ENCODE measurements around the gene MLPH.

Gene MLPH

DNA sequence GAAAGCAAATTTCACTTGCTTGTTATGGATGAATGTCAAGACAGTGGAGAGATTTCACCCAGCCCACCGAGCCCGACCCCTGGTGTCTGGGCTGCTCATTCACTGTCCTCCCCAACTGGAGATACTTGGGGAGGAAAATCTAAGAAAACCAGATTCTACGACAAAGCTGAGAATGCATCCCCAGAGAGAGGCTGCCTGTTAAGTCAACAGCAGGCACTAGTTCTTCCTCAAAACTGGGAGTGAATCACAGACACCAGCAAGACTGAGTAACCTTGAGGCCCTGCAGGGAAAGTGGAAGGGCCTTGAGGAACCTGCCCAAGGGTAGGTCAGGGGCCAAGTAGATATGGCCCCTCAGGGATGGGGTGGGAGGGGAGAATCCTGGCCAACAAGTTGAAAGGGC lies 34.2 kb upstream of the MLPH start:
- Histone ChIP-seq H4K20me1 (ENCODE audit: insufficient read depth, low read length, poor library complexity, severe bottlenecking) (no peaks in the 10 kb centered on the region), H3K9me2 (replicated peaks; ENCODE audit: low read depth, low read length) (no peaks in the 10 kb centered on the region), H3K4me2 (ENCODE audit: low read depth, low read length, poor library complexity, severe bottlenecking) (no peak overlapping the region), H3K4me3 (ENCODE audit: low read length, poor library complexity, severe bottlenecking) (no peak overlapping the region), H3K79me2 (ENCODE audit: insufficient read depth, low read length) (no peaks in the 10 kb centered on the region), H3K4me1 (ENCODE audit: insufficient read depth, low read length, poor library complexity, severe bottlenecking) (peaks cover 14% of the 10 kb centered on the region), H3K36me3 (ENCODE audit: insufficient read depth, low read length) (no peaks in the 10 kb centered on the region), H2AFZ (ENCODE audit: low read length) (no peak overlapping the region), H3K9me3 (ENCODE audit: insufficient read depth, low read depth, low read length) (no peaks in the 10 kb centered on the region), H3K9ac (ENCODE audit: low read depth, low read length, poor library complexity, severe bottlenecking) (no peak overlapping the region), H3F3A (ENCODE audit: low read depth) (no peaks in the 10 kb centered on the region), H3K27me3 (ENCODE audit: insufficient read depth, low read length, poor library complexity, severe bottlenecking) (no peaks in the 10 kb centered on the region)
- TF ChIP-seq EZH2phosphoT487 (IDR thresholded peaks at IDR 0.05; ENCODE audit: borderline replicate concordance) (no peak), CTCF (conservative IDR thresholded peaks at IDR 0.05; ENCODE audit: low read length) (no peak)

DNA sequence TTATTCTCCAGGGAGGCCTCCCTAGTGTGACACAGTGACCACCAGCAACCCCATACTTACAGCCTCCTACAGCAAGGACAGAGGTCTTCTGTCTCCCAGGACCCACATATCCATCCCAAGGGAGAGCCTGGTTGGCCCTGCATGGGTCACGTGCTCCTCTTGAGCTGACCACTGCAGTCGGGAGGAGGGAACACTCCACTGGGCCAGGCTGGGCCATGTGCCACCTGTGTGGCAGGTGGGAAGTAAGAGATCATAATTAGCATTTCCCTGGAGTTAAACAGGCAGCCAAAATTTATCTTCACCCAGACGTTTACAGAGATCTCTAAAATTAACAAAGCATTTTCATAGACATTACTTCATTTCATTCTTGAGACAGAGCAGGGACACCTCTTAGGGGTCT lies 33.4 kb upstream of the MLPH start:
- H3K79me2 ChIP-seq (ENCODE audit: insufficient read depth, low read length): no peaks in the 10 kb centered on the region
- H3K36me3 ChIP-seq (ENCODE audit: insufficient read depth, low read length): no peaks in the 10 kb centered on the region
- no peak overlapping the region for H2AFZ ChIP-seq (ENCODE audit: low read length)
- no peak for TF ChIP-seq EZH2phosphoT487 (IDR thresholded peaks at IDR 0.05; ENCODE audit: borderline replicate concordance)
- no peak for TF ChIP-seq CTCF (conservative IDR thresholded peaks at IDR 0.05; ENCODE audit: low read length)
- no peak overlapping the region for H3K4me3 ChIP-seq (ENCODE audit: low read length, poor library complexity, severe bottlenecking)
- no peaks in the 10 kb centered on the region for H4K20me1 ChIP-seq (ENCODE audit: insufficient read depth, low read length, poor library complexity, severe bottlenecking)
- H3K4me2 ChIP-seq (ENCODE audit: low read depth, low read length, poor library complexity, severe bottlenecking): no peak overlapping the region
- H3K9me3 ChIP-seq (ENCODE audit: insufficient read depth, low read depth, low read length): no peaks in the 10 kb centered on the region
- peaks cover 13% of the 10 kb centered on the region for H3K4me1 ChIP-seq (ENCODE audit: insufficient read depth, low read length, poor library complexity, severe bottlenecking)
- no peaks in the 10 kb centered on the region for H3K27me3 ChIP-seq (ENCODE audit: insufficient read depth, low read length, poor library complexity, severe bottlenecking)
- H3F3A ChIP-seq (ENCODE audit: low read depth): no peaks in the 10 kb centered on the region
- no peaks in the 10 kb centered on the region for H3K9me2 ChIP-seq (replicated peaks; ENCODE audit: low read depth, low read length)
- no peak overlapping the region for H3K9ac ChIP-seq (ENCODE audit: low read depth, low read length, poor library complexity, severe bottlenecking)

- Histone ChIP-seq H3K27me3 (ENCODE audit: insufficient read depth, low read length, poor library complexity, severe bottlenecking) (no peaks in the 10 kb centered on the region), H3K4me1 (ENCODE audit: insufficient read depth, low read length, poor library complexity, severe bottlenecking) (no peaks in the 10 kb centered on the region), H3F3A (ENCODE audit: low read depth) (no peaks in the 10 kb centered on the region), H3K4me2 (ENCODE audit: low read depth, low read length, poor library complexity, severe bottlenecking) (no peak overlapping the region), H3K9me3 (ENCODE audit: insufficient read depth, low read depth, low read length) (no peaks in the 10 kb centered on the region), H3K79me2 (ENCODE audit: insufficient read depth, low read length) (no peaks in the 10 kb centered on the region), H3K36me3 (ENCODE audit: insufficient read depth, low read length) (no peaks in the 10 kb centered on the region), H3K9ac (ENCODE audit: low read depth, low read length, poor library complexity, severe bottlenecking) (no peak overlapping the region), H3K4me3 (ENCODE audit: low read length, poor library complexity, severe bottlenecking) (no peak overlapping the region), H2AFZ (ENCODE audit: low read length) (no peak overlapping the region), H3K9me2 (replicated peaks; ENCODE audit: low read depth, low read length) (no peaks in the 10 kb centered on the region), H4K20me1 (ENCODE audit: insufficient read depth, low read length, poor library complexity, severe bottlenecking) (no peaks in the 10 kb centered on the region)
- no peak for TF ChIP-seq CTCF (conservative IDR thresholded peaks at IDR 0.05; ENCODE audit: low read length)
- TF ChIP-seq EZH2phosphoT487 (IDR thresholded peaks at IDR 0.05; ENCODE audit: borderline replicate concordance): no peak
Observed at GRCh38 chr2:237455764-237456163, 31.3 kb upstream of the MLPH start.
